ENCODE measurements around the gene LRP8.

LRP8 gene

DNA sequence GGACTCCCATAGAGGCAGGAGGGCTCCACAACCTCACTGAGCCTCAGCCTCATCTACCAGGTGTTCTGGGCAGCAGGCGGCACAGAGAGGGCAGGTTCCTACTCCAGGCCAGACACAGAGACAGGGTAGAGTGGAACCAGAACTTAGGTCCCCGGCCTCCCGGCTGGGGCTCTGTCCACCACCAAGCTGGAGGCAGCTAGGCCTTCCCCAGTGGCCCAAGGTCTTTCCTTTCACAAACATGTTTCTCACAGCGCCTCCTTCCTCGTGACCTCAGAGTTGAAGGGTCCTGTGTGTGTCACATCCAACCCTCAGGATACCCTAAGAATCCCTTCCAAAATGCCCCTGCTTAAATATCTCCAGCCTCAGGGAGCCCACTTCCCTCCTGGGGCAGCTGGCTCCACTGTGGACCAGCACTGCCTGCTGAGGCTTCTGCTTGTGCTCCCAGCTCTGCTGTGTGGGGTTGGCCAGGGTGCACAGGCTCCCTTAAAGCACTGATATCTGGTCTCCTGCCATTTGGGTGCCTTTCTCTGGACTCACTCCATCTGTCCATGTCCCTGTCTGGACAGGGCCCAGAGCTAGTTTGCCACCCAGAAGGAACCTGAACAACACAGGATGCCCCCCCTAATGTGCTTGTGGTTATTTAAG lies 56.3 kb downstream of the LRP8 start:
- no peaks in the 10 kb centered on the region for H3K4me1 ChIP-seq (ENCODE audit: insufficient read depth, low read length, poor library complexity, severe bottlenecking)
- H3K36me3 ChIP-seq (ENCODE audit: insufficient read depth, low read length) = peaks cover 80% of the 10 kb centered on the region; the same call in 1 of the 2 replicates
- H4K20me1 ChIP-seq (ENCODE audit: insufficient read depth, low read length, poor library complexity, severe bottlenecking) = no peaks in the 10 kb centered on the region
- no peaks in the 10 kb centered on the region for H3F3A ChIP-seq (ENCODE audit: low read depth)
- H3K4me3 ChIP-seq (ENCODE audit: low read length, poor library complexity, severe bottlenecking) = no peak overlapping the region
- TF ChIP-seq, protein P1, sequence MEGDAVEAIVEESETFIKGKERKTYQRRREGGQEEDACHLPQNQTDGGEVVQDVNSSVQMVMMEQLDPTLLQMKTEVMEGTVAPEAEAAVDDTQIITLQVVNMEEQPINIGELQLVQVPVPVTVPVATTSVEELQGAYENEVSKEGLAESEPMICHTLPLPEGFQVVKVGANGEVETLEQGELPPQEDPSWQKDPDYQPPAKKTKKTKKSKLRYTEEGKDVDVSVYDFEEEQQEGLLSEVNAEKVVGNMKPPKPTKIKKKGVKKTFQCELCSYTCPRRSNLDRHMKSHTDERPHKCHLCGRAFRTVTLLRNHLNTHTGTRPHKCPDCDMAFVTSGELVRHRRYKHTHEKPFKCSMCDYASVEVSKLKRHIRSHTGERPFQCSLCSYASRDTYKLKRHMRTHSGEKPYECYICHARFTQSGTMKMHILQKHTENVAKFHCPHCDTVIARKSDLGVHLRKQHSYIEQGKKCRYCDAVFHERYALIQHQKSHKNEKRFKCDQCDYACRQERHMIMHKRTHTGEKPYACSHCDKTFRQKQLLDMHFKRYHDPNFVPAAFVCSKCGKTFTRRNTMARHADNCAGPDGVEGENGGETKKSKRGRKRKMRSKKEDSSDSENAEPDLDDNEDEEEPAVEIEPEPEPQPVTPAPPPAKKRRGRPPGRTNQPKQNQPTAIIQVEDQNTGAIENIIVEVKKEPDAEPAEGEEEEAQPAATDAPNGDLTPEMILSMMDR (conservative IDR thresholded peaks at IDR 0.05; ENCODE audit: low read length) = no peak
- TF ChIP-seq EZH2phosphoT487 (IDR thresholded peaks at IDR 0.05; ENCODE audit: borderline replicate concordance) = no peak
- no peaks in the 10 kb centered on the region for H3K79me2 ChIP-seq (ENCODE audit: insufficient read depth, low read length)
- H3K9me3 ChIP-seq (ENCODE audit: insufficient read depth, low read depth, low read length) = no peaks in the 10 kb centered on the region
- no peaks in the 10 kb centered on the region for H3K9me2 ChIP-seq (replicated peaks; ENCODE audit: low read depth, low read length)
- H3K4me2 ChIP-seq (ENCODE audit: low read depth, low read length, poor library complexity, severe bottlenecking) = no peak overlapping the region
- H2AFZ ChIP-seq (ENCODE audit: low read length) = no peak overlapping the region
- H3K27me3 ChIP-seq (ENCODE audit: insufficient read depth, low read length, poor library complexity, severe bottlenecking) = no peaks in the 10 kb centered on the region
- no peak overlapping the region for H3K9ac ChIP-seq (ENCODE audit: low read depth, low read length, poor library complexity, severe bottlenecking)

DNA sequence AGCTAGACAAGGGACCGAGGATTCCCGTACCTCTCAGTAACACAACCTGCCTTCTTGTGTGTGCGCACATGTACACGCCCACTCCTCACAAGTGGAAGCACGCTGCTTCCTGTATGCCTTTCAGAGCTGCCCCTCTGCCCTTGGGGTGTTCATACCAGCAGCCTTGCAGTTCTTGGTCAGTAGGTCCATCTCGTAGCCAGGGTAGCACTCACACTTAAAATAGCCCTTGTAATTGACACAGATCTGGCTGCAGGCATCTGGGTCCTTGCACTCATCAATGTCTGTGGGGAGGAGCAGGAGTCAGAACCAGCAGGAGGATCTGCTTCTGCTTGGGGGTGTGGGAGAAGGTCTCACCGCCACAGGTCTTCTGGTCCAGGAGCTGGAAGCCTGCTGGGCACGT lies 57.0 kb downstream of the LRP8 start:
- H4K20me1 ChIP-seq (ENCODE audit: insufficient read depth, low read length, poor library complexity, severe bottlenecking) = no peaks in the 10 kb centered on the region
- no peak overlapping the region for H3K4me2 ChIP-seq (ENCODE audit: low read depth, low read length, poor library complexity, severe bottlenecking)
- no peaks in the 10 kb centered on the region for H3K27me3 ChIP-seq (ENCODE audit: insufficient read depth, low read length, poor library complexity, severe bottlenecking)
- no peaks in the 10 kb centered on the region for H3K9me2 ChIP-seq (replicated peaks; ENCODE audit: low read depth, low read length)
- no peak overlapping the region for H2AFZ ChIP-seq (ENCODE audit: low read length)
- H3K4me1 ChIP-seq (ENCODE audit: insufficient read depth, low read length, poor library complexity, severe bottlenecking) = no peaks in the 10 kb centered on the region
- H3F3A ChIP-seq (ENCODE audit: low read depth) = no peaks in the 10 kb centered on the region
- TF ChIP-seq, protein P1 (conservative IDR thresholded peaks at IDR 0.05; ENCODE audit: low read length) = no peak
- no peak for TF ChIP-seq EZH2phosphoT487 (IDR thresholded peaks at IDR 0.05; ENCODE audit: borderline replicate concordance)
- no peaks in the 10 kb centered on the region for H3K79me2 ChIP-seq (ENCODE audit: insufficient read depth, low read length)
- H3K36me3 ChIP-seq (ENCODE audit: insufficient read depth, low read length) = peaks cover 82% of the 10 kb centered on the region; the same call in 1 of the 2 replicates
- no peak overlapping the region for H3K9ac ChIP-seq (ENCODE audit: low read depth, low read length, poor library complexity, severe bottlenecking)
- H3K9me3 ChIP-seq (ENCODE audit: insufficient read depth, low read depth, low read length) = no peaks in the 10 kb centered on the region
- no peak overlapping the region for H3K4me3 ChIP-seq (ENCODE audit: low read length, poor library complexity, severe bottlenecking)

DNA sequence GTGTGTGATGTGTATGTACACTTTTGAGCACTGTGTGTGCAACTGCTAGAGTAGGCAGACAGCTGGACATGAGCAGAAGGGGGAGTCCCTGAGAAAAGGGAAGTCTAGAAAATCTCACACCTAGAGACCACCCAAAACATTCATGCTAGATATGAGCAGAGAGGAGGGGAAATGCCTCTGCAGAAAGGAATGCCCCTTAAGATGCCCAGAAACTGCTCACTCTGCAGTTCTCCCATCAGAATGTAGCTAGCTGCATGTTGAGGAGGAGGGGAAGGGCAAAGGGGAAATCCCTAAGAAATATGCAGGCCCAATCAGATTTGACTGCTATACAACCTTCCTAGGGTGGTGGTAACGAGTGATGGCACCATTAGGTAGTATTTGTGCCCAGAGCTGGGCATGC lies 57.8 kb downstream of the LRP8 start:
- Histone ChIP-seq H3K4me1 (ENCODE audit: insufficient read depth, low read length, poor library complexity, severe bottlenecking) (no peaks in the 10 kb centered on the region), H3K9me2 (replicated peaks; ENCODE audit: low read depth, low read length) (no peaks in the 10 kb centered on the region), H3F3A (ENCODE audit: low read depth) (no peaks in the 10 kb centered on the region), H3K9me3 (ENCODE audit: insufficient read depth, low read depth, low read length) (no peaks in the 10 kb centered on the region), H3K27me3 (ENCODE audit: insufficient read depth, low read length, poor library complexity, severe bottlenecking) (no peaks in the 10 kb centered on the region), H3K36me3 (ENCODE audit: insufficient read depth, low read length) (peaks cover 82% of the 10 kb centered on the region; the same call in 1 of the 2 replicates), H3K4me3 (ENCODE audit: low read length, poor library complexity, severe bottlenecking) (no peak overlapping the region), H3K4me2 (ENCODE audit: low read depth, low read length, poor library complexity, severe bottlenecking) (no peak overlapping the region), H2AFZ (ENCODE audit: low read length) (no peak overlapping the region), H3K9ac (ENCODE audit: low read depth, low read length, poor library complexity, severe bottlenecking) (no peak overlapping the region), H3K79me2 (ENCODE audit: insufficient read depth, low read length) (no peaks in the 10 kb centered on the region), H4K20me1 (ENCODE audit: insufficient read depth, low read length, poor library complexity, severe bottlenecking) (no peaks in the 10 kb centered on the region)
- TF ChIP-seq EZH2phosphoT487 (IDR thresholded peaks at IDR 0.05; ENCODE audit: borderline replicate concordance) = no peak
- TF ChIP-seq, protein P1 (conservative IDR thresholded peaks at IDR 0.05; ENCODE audit: low read length) = no peak
